ENCODE results near the gene PRKCA. TPM values are rescaled to one million over a fixed set of nuclear protein-coding genes. Genes with fewer than 3 reads are reported as not detected.
A peak's percentile ranks its signal among the peaks of the same experiment; 100 is the strongest.

PRKCA gene
- total and polyA plus RNA-seq, 9 of the 15 experiments (the other 6 are each of a cell fraction or from before 2014, with no cell fraction given): 3.2 to 33.0 (median 17.8) TPM

DNA sequence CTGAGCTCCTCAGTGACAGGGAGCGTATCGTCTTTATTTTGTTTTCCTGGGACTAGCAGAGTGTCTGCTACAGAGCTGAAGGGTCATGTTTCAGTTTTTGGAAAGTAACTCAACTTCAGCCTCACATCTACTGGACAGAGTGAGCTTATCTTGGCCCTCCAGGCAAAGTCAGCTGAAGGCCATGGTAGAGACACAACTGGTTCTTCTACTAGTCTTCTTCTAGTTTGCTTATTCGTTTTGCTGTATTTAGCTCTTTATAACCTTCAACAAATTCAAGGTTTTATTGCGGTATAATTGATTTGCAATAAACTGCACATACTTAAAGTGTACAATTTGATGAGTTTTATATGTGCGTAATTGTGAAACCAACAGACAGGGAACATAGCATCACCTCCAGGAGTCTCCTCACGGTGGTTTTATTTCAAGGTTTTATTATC, 6.1 kb upstream of the PRKCA start (continued):
- TF ChIP-seq ESRRA (IDR thresholded peaks at IDR 0.05; ENCODE audit: borderline replicate concordance, low read depth) (peak; percentile 62; the same call in 1 of the 2 replicates), KHSRP (IDR thresholded peaks at IDR 0.05) (no peak), TCF7 (IDR thresholded peaks at IDR 0.05; ENCODE audit: borderline replicate concordance) (no peak), TFAP4 (CRISPR knock-in tag; IDR thresholded peaks at IDR 0.05; ENCODE audit: borderline replicate concordance) (peak; percentile 68; the same call in 1 of the 2 replicates), DNMT1 (IDR thresholded peaks at IDR 0.05) (no peak), ZNF184 (CRISPR knock-in tag; IDR thresholded peaks at IDR 0.05) (no peak), HEY1 (CRISPR knock-in tag; IDR thresholded peaks at IDR 0.05; ENCODE audit: borderline replicate concordance) (no peak), KLF13 (tag; IDR thresholded peaks at IDR 0.05; ENCODE audit: borderline replicate concordance, low read depth) (no peak), HMBOX1 (IDR thresholded peaks at IDR 0.05) (peak; percentile 99), NCOR1 (IDR thresholded peaks at IDR 0.05) (peak; percentile 83), CTBP1 (IDR thresholded peaks at IDR 0.05; ENCODE audit: borderline replicate concordance) (peak; percentile 36; the same call in 1 of the 2 replicates), ZNF23 (CRISPR knock-in tag; IDR thresholded peaks at IDR 0.05) (no peak), FOXK2 (conservative IDR thresholded peaks at IDR 0.05 in 1 of 2, IDR thresholded peaks at IDR 0.05 in 1 of 2; ENCODE audit: low read depth in 2 of 2) (peak in 1 of 2 experiments; percentile 60; a peak in 1 of 4 replicates), GATAD2B (IDR thresholded peaks at IDR 0.05; ENCODE audit: borderline replicate concordance) (no peak), DMBX1 (CRISPR knock-in tag; IDR thresholded peaks at IDR 0.05; ENCODE audit: borderline replicate concordance) (peak; percentile 65), ZNF311 (CRISPR knock-in tag; IDR thresholded peaks at IDR 0.05) (no peak), KAT7 (CRISPR knock-in tag; IDR thresholded peaks at IDR 0.05; ENCODE audit: borderline replicate concordance) (no peak), PPARD (CRISPR knock-in tag; IDR thresholded peaks at IDR 0.05) (no peak), HMG20B (CRISPR knock-in tag; IDR thresholded peaks at IDR 0.05) (no peak)
- TF ChIP-seq, protein P1, sequence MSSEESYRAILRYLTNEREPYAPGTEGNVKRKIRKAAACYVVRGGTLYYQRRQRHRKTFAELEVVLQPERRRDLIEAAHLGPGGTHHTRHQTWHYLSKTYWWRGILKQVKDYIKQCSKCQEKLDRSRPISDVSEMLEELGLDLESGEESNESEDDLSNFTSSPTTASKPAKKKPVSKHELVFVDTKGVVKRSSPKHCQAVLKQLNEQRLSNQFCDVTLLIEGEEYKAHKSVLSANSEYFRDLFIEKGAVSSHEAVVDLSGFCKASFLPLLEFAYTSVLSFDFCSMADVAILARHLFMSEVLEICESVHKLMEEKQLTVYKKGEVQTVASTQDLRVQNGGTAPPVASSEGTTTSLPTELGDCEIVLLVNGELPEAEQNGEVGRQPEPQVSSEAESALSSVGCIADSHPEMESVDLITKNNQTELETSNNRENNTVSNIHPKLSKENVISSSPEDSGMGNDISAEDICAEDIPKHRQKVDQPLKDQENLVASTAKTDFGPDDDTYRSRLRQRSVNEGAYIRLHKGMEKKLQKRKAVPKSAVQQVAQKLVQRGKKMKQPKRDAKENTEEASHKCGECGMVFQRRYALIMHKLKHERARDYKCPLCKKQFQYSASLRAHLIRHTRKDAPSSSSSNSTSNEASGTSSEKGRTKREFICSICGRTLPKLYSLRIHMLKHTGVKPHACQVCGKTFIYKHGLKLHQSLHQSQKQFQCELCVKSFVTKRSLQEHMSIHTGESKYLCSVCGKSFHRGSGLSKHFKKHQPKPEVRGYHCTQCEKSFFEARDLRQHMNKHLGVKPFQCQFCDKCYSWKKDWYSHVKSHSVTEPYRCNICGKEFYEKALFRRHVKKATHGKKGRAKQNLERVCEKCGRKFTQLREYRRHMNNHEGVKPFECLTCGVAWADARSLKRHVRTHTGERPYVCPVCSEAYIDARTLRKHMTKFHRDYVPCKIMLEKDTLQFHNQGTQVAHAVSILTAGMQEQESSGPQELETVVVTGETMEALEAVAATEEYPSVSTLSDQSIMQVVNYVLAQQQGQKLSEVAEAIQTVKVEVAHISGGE (CRISPR knock-in tag; IDR thresholded peaks at IDR 0.05): no peak

Data from K562 (cell line).